B cell (primary cell): ENCODE measurements around the gene EIF3D. TPM values are rescaled to one million over a fixed set of nuclear protein-coding genes. Genes with fewer than 3 reads are reported as not detected.
"Not testable (repeated sequence)": the region's sequence is repeated elsewhere in the genome, so short reads cannot be mapped to it uniquely, and the experiment has no call there.

Experiments used
- ATAC-seq: fragments of 200-7000 bp; cut with Tn5 transposase; one replicate; pipeline ENCODE4 v1.10.0; 2021; ENCODE audit warnings: low read depth, mild to moderate bottlenecking, moderate number of reproducible peaks, moderate library complexity
- CTCF ChIA-PET: fragments of 350-600 bp; sonication (Branson Sonifier 250); formaldehyde crosslinking; loops from one replicate; lab custom pipeline; 2021; ENCODE audit warnings: antibody characterized with exemption, inconsistent platforms; lab: Charles Lee
- POLR2A ChIA-PET: fragments of 350-600 bp; sonication (Branson Sonifier 250); formaldehyde crosslinking; loops from one replicate; lab custom pipeline; 2021; ENCODE audit warnings: antibody characterized with exemption; lab: Charles Lee
- DNase-seq: peaks from one replicate; pipeline ENCODE4 v3.0.0; 2013
- H2AFZ ChIP-seq: 2 replicates; pipeline ENCODE4 v1.6.1; 2012; ENCODE audit warnings: mild to moderate bottlenecking, low read depth, low read length; ENCODE audit not compliant: insufficient read depth, poor library complexity, severe bottlenecking
- H3K27ac ChIP-seq, 2 donors: 1 replicate in 1 of 2; 2 replicates in 1 of 2; pipeline ENCODE4 v1.5.1; 2012 to 2013; ENCODE audit warnings: low read length in 2 of 2, mild to moderate bottlenecking in 2 of 2, moderate library complexity in 1 of 2
- H3K27me3 ChIP-seq, 4 experiments: fragments of 200-600 bp in 1 of 4; sonication (generic) in 1 of 4; replicated peaks in 1 of 4; 1 replicate in 2 of 4; 2 replicates in 2 of 4; pipeline versions ENCODE4 v1.6.1 to v1.7.0; 2013 to 2016; ENCODE audit warnings: low read length in 3 of 4, mild to moderate bottlenecking in 2 of 4, mixed read lengths in 1 of 4, moderate library complexity in 1 of 4; ENCODE audit not compliant: insufficient read depth in 4 of 4, control insufficient read depth in 3 of 4; ENCODE audit errors: control extremely low read depth in 1 of 4
- H3K36me3 ChIP-seq, 2 experiments: replicated peaks in 1 of 2; 1 replicate in 1 of 2; 2 replicates in 1 of 2; pipeline versions ENCODE4 v1.6.1 to v1.7.1; 2013; ENCODE audit warnings: low read length in 1 of 2; ENCODE audit not compliant: insufficient read depth in 2 of 2, control insufficient read depth in 1 of 2; ENCODE audit errors: control extremely low read depth in 1 of 2, extremely low read depth in 1 of 2
- H3K4me1 ChIP-seq, 2 donors: fragments of 200-600 bp in 1 of 2; sonication (generic) in 1 of 2; 1 replicate in 1 of 2; 2 replicates in 1 of 2; pipeline versions ENCODE4 v1.5.1 to v1.6.1; 2013 to 2017; ENCODE audit warnings: low read length in 2 of 2; ENCODE audit not compliant: control insufficient read depth in 2 of 2, insufficient read depth in 2 of 2
- H3K4me2 ChIP-seq: replicated peaks from 2 replicates; pipeline ENCODE3; 2012; ENCODE audit warnings: mild to moderate bottlenecking, low read depth, low read length; ENCODE audit not compliant: poor library complexity, severe bottlenecking
- H3K4me3 ChIP-seq, 5 experiments: fragments of 200-600 bp in 1 of 5; sonication (generic) in 1 of 5; 1 replicate in 3 of 5; 2 replicates in 2 of 5; pipeline versions ENCODE4 v1.5.1 to v1.7.0; 2011 to 2016; ENCODE audit warnings: low read length in 4 of 5, mild to moderate bottlenecking in 4 of 5, low read depth in 2 of 5, control low read depth in 1 of 5, moderate library complexity in 1 of 5; ENCODE audit not compliant: insufficient read depth in 1 of 5; ENCODE audit errors: control extremely low read depth in 1 of 5, extremely low read depth in 1 of 5
- H3K79me2 ChIP-seq: fragments of 200-600 bp; sonication (generic); one replicate; pipeline ENCODE4 v1.6.0; 2016; ENCODE audit warnings: low read length; ENCODE audit not compliant: control insufficient read depth, insufficient read depth
- H3K9ac ChIP-seq: fragments of 200-600 bp; sonication (generic); 2 replicates; pipeline ENCODE4 v1.6.1; 2017; ENCODE audit warnings: mild to moderate bottlenecking, low read length, moderate library complexity
- H3K9me3 ChIP-seq, 3 donors: one replicate each; pipeline versions ENCODE4 v1.6.1 to v1.7.1; 2013; ENCODE audit warnings: low read length in 2 of 3; ENCODE audit not compliant: control insufficient read depth in 2 of 3, insufficient read depth in 1 of 3; ENCODE audit errors: control extremely low read depth in 1 of 3
- H4K20me1 ChIP-seq: 2 replicates; pipeline ENCODE4 v1.6.0; 2012; ENCODE audit warnings: mild to moderate bottlenecking, low read length; ENCODE audit not compliant: insufficient read depth, control insufficient read depth, poor library complexity, severe bottlenecking
- H3K27ac Mint-ChIP-seq: one replicate; pipeline ENCODE4 v1.8.0; 2021; ENCODE audit warnings: mixed read lengths
- H3K27me3 Mint-ChIP-seq: one replicate; pipeline ENCODE4 v1.8.0; 2021; ENCODE audit warnings: mixed read lengths
- H3K4me1 Mint-ChIP-seq: one replicate; pipeline ENCODE4 v1.8.0; 2021; ENCODE audit warnings: mixed read lengths
- H3K4me3 Mint-ChIP-seq: one replicate; pipeline ENCODE4 v1.8.0; 2021; ENCODE audit warnings: mixed read lengths
- H3K9me3 Mint-ChIP-seq: one replicate; pipeline ENCODE4 v1.8.0; 2022; ENCODE audit warnings: mixed read lengths; ENCODE audit not compliant: insufficient read depth
- CTCF ChIP-seq: fragments of 200-600 bp; IDR thresholded peaks from one replicate; pipeline ENCODE4 v1.8.0; 2022; ENCODE audit warnings: antibody characterized with exemption, mild to moderate bottlenecking
- EZH2 ChIP-seq: IDR thresholded peaks from 2 replicates; pipeline ENCODE4 v1.6.1; 2012; ENCODE audit warnings: borderline replicate concordance, low read depth, mild to moderate bottlenecking, moderate library complexity, low read length; ENCODE audit not compliant: insufficient read depth, poor library complexity, severe bottlenecking
- WGBS: methylation state at CpG from one replicate; pipeline ENCODE4 v1.1.5; 2013; ENCODE audit warnings: missing lambda C conversion rate; ENCODE audit not compliant: insufficient coverage; 5-methylcytosine and 5-hydroxymethylcytosine counted together
- intact Hi-C: fragments of 100-400 bp; cut with micrococcal nuclease; formaldehyde crosslinking; loops from one replicate; pipeline ENCODE4 v1.10.0; 2022
- polyA plus RNA-seq: library from polyadenylated mRNA; depleted of rRNA; stranded (reverse); fragments of >200 nt; gene quantifications from 2 replicates; pipeline ENCODE4 v1.2.3, GENCODE V29; 2012
- total RNA-seq, 2 donors: library from RNA; stranded (reverse); fragments of 120-200 nt in 1 of 2; gene quantifications; 1 replicate in 1 of 2; 2 replicates in 1 of 2; pipeline versions ENCODE4 v1.2.3 to v1.2.4, GENCODE V29; 2013 to 2022

The EIF3D gene
- total and polyA plus RNA-seq, 2 donors (not counting 1 experiment from before 2014, with no cell fraction given) = 274 to 324 TPM

GRCh38 chr22:36536717-36537116 is 7.8 kb upstream of the EIF3D start:
- Histone ChIP-seq H3K79me2 (no peaks in the 10 kb centered on the region), H3K27me3 (no peaks in the 10 kb centered on the region), H3K9me3 (no peaks in the 10 kb centered on the region), H3K4me3 (no peak overlapping the region), H3K27ac (no peak overlapping the region), H3K4me2 (no peak overlapping the region), H3K4me1 (no peaks in the 10 kb centered on the region), H2AFZ (no peak overlapping the region), H4K20me1 (no peaks in the 10 kb centered on the region), H3K9ac (no peak overlapping the region), H3K36me3 (no peaks in the 10 kb centered on the region)
- Mint-ChIP-seq H3K4me1 (no peaks in the 10 kb centered on the region), H3K4me3 (no peak overlapping the region), H3K27ac (no peak overlapping the region), H3K27me3 (peaks cover 9% of the 10 kb centered on the region), H3K9me3 (no peaks in the 10 kb centered on the region)
- 93% methylated on average over 4 of the region's 7 CpGs for WGBS
- ATAC-seq = no peak
- CTCF ChIA-PET = interaction anchor here (0.6 kb wide), 1 partner anchor 11 kb away, joined by 6 read pairs; no protein-coding TSS in a partner anchor
- POLR2A ChIA-PET = no interaction called here
- intact Hi-C loops = no loop called here
- TF ChIP-seq CTCF = no peak
- TF ChIP-seq EZH2 = no peak
- DNase-seq = no peak

- POLR2A ChIA-PET = interaction anchor here (0.7 kb wide), 1 partner anchor 17 kb away, joined by 7 read pairs; no protein-coding TSS in a partner anchor
- H3K4me3 ChIP-seq, H3K27me3 ChIP-seq, H3K27ac Mint-ChIP-seq, H3K9ac ChIP-seq, ATAC-seq, H3K4me3 Mint-ChIP-seq, H3K79me2 ChIP-seq, H3K27me3 Mint-ChIP-seq, H2AFZ ChIP-seq, H3K27ac ChIP-seq, H3K9me3 Mint-ChIP-seq, H3K36me3 ChIP-seq, H4K20me1 ChIP-seq, intact Hi-C loops, H3K4me2 ChIP-seq, H3K9me3 ChIP-seq, DNase-seq: not testable (repeated sequence)
- WGBS = 100% methylated on average over 1 of the region's 4 CpGs
- H3K4me1 Mint-ChIP-seq = peaks cover 14% of the 10 kb centered on the region
- CTCF ChIA-PET = interaction anchor here (0.7 kb wide), 1 partner anchor 255 kb away, joined by 3 read pairs; no protein-coding TSS in a partner anchor
- peaks cover 5 to 11% of the 10 kb centered on the region in 2 donors for H3K4me1 ChIP-seq
Observed at GRCh38 chr22:36533320-36533719, 4.4 kb upstream of the EIF3D start.
